H9 (cell line): ENCODE data around the gene FRS3. TPM values are rescaled to one million over a fixed set of nuclear protein-coding genes. Genes with fewer than 3 reads are reported as not detected.

ENCODE experiments used
- DNase-seq: peaks from one replicate; pipeline ENCODE4 v3.0.0-alpha.2; 2017
- H2AFZ ChIP-seq: one replicate; pipeline ENCODE4 v1.6.1; 2013; ENCODE audit warnings: mild to moderate bottlenecking, low read length, control low read depth, moderate library complexity
- H2AK5ac ChIP-seq: 2 replicates; pipeline ENCODE4 v1.6.1; 2013; ENCODE audit warnings: low read length, control low read depth, mixed read lengths; ENCODE audit not compliant: insufficient read length
- H2BK120ac ChIP-seq: one replicate; pipeline ENCODE4 v1.6.1; 2013; ENCODE audit warnings: low read depth, mild to moderate bottlenecking, low read length, control low read depth, inconsistent platforms; ENCODE audit not compliant: poor library complexity, severe bottlenecking
- H2BK12ac ChIP-seq: 2 replicates; pipeline ENCODE4 v1.6.1; 2013; ENCODE audit warnings: low read length, control low read depth, mixed read lengths, low read depth; ENCODE audit not compliant: insufficient read length
- H2BK15ac ChIP-seq: 2 replicates; pipeline ENCODE4 v1.6.1; 2013; ENCODE audit warnings: low read depth, low read length, control low read depth
- H2BK20ac ChIP-seq: one replicate; pipeline ENCODE4 v1.6.1; 2013; ENCODE audit warnings: low read depth, mild to moderate bottlenecking, low read length, control low read depth, inconsistent platforms; ENCODE audit not compliant: poor library complexity, severe bottlenecking
- H2BK5ac ChIP-seq: 2 replicates; pipeline ENCODE4 v1.6.1; 2013; ENCODE audit warnings: low read length, control low read depth, mixed read lengths; ENCODE audit not compliant: insufficient read length
- H3K14ac ChIP-seq: 2 replicates; pipeline ENCODE4 v1.6.1; 2013; ENCODE audit warnings: low read length, control low read depth; ENCODE audit not compliant: insufficient read depth
- H3K18ac ChIP-seq: 2 replicates; pipeline ENCODE4 v1.6.1; 2013; ENCODE audit warnings: low read depth, mild to moderate bottlenecking, mixed read lengths, low read length, control low read depth; ENCODE audit not compliant: insufficient read length
- H3K23ac ChIP-seq: 2 replicates; pipeline ENCODE4 v1.6.1; 2013; ENCODE audit warnings: low read length, control low read depth, mixed read lengths, low read depth; ENCODE audit not compliant: insufficient read length
- H3K23me2 ChIP-seq: 2 replicates; pipeline ENCODE4 v1.6.1; 2013; ENCODE audit warnings: low read depth, mild to moderate bottlenecking, mixed read lengths, low read length, control low read depth; ENCODE audit not compliant: insufficient read length, poor library complexity, severe bottlenecking
- H3K27ac ChIP-seq: 2 replicates; pipeline ENCODE4 v1.5.1; 2013; ENCODE audit warnings: low read length, control low read depth, mixed read lengths, low read depth; ENCODE audit not compliant: insufficient read length
- H3K27me3 ChIP-seq: 2 replicates; pipeline ENCODE4 v1.6.1; 2013; ENCODE audit warnings: low read length, control low read depth, inconsistent platforms; ENCODE audit not compliant: insufficient read depth
- H3K4ac ChIP-seq: 2 replicates; pipeline ENCODE4 v1.6.1; 2013; ENCODE audit warnings: low read depth, mild to moderate bottlenecking, control low read depth, inconsistent platforms, low read length, moderate library complexity
- H3K4me1 ChIP-seq: 2 replicates; pipeline ENCODE4 v1.6.1; 2013; ENCODE audit warnings: low read length, control low read depth, inconsistent platforms; ENCODE audit not compliant: insufficient read depth
- H3K4me2 ChIP-seq: 2 replicates; pipeline ENCODE4 v1.6.1; 2013; ENCODE audit warnings: low read length, control low read depth, mixed read lengths; ENCODE audit not compliant: insufficient read length, insufficient read depth
- H3K56ac ChIP-seq: 2 replicates; pipeline ENCODE4 v1.6.1; 2013; ENCODE audit warnings: low read depth, mild to moderate bottlenecking, mixed read lengths, low read length, control low read depth; ENCODE audit not compliant: insufficient read length
- H3K79me1 ChIP-seq: 2 replicates; pipeline ENCODE4 v1.6.1; 2013; ENCODE audit warnings: low read depth, mild to moderate bottlenecking, moderate library complexity, low read length, control low read depth, inconsistent platforms; ENCODE audit not compliant: insufficient read depth, poor library complexity, severe bottlenecking
- H3K79me2 ChIP-seq: 2 replicates; pipeline ENCODE4 v1.6.1; 2013; ENCODE audit warnings: low read length, control low read depth, inconsistent platforms; ENCODE audit not compliant: insufficient read depth
- H3K9ac ChIP-seq: 2 replicates; pipeline ENCODE4 v1.6.1; 2013; ENCODE audit warnings: low read length, control low read depth, mixed read lengths; ENCODE audit not compliant: insufficient read length; ENCODE audit errors: extremely low read depth
- H3K9me3 ChIP-seq: one replicate; pipeline ENCODE4 v1.6.1; 2013; ENCODE audit warnings: low read depth, low read length, inconsistent platforms; ENCODE audit not compliant: control insufficient read depth
- H3T11ph ChIP-seq: one replicate; pipeline ENCODE4 v1.6.1; 2013; ENCODE audit warnings: mild to moderate bottlenecking, low read length, control low read depth, inconsistent platforms
- H4K20me1 ChIP-seq: one replicate; pipeline ENCODE4 v1.6.1; 2013; ENCODE audit not compliant: control insufficient read depth, insufficient read length, insufficient read depth
- H4K5ac ChIP-seq: 2 replicates; pipeline ENCODE4 v1.6.1; 2013; ENCODE audit warnings: low read depth, mild to moderate bottlenecking, mixed read lengths, low read length, control low read depth; ENCODE audit not compliant: insufficient read length
- H4K8ac ChIP-seq: replicated peaks from 2 replicates; pipeline ENCODE4 v1.6.1; 2013; ENCODE audit warnings: low read length, control low read depth, mixed read lengths, low read depth; ENCODE audit not compliant: insufficient read length
- H4K91ac ChIP-seq: 2 replicates; pipeline ENCODE4 v1.6.1; 2013; ENCODE audit warnings: low read depth, mild to moderate bottlenecking, moderate library complexity, mixed read lengths, low read length, control low read depth; ENCODE audit not compliant: insufficient read length
- H3K27ac Mint-ChIP-seq, 3 experiments: 2 replicates in 2 of 3; 3 replicates in 1 of 3; pipeline ENCODE4 v1.8.0; 2020 to 2021; ENCODE audit warnings: mixed read lengths in 3 of 3, mild to moderate bottlenecking in 1 of 3, moderate library complexity in 1 of 3
- H3K27me3 Mint-ChIP-seq: 2 replicates; pipeline ENCODE4 v1.8.0; 2021; ENCODE audit warnings: low read depth, mild to moderate bottlenecking, moderate library complexity, mixed read lengths
- H3K36me3 Mint-ChIP-seq, 3 experiments: 2 replicates in 2 of 3; 3 replicates in 1 of 3; pipeline ENCODE4 v1.8.0; 2020 to 2021; ENCODE audit warnings: low read depth in 3 of 3, mixed read lengths in 3 of 3; ENCODE audit not compliant: insufficient read depth in 1 of 3
- H3K4me1 Mint-ChIP-seq, 2 experiments: 2 replicates each; pipeline ENCODE4 v1.8.0; 2020; ENCODE audit warnings: mixed read lengths in 2 of 2
- H3K4me3 Mint-ChIP-seq, 2 experiments: 2 replicates in 1 of 2; 3 replicates in 1 of 2; pipeline ENCODE4 v1.8.0; 2020 to 2021; ENCODE audit warnings: mild to moderate bottlenecking in 2 of 2, mixed read lengths in 2 of 2, moderate library complexity in 1 of 2
- H3K9me3 Mint-ChIP-seq, 2 experiments: 2 replicates in 1 of 2; 3 replicates in 1 of 2; pipeline ENCODE4 v1.8.0; 2020; ENCODE audit warnings: mild to moderate bottlenecking in 2 of 2, mixed read lengths in 2 of 2, moderate library complexity in 1 of 2
- CTCF ChIP-seq: fragments of 200-600 bp; sonication (generic); conservative IDR thresholded peaks from 3 replicates; pipeline ENCODE4 v1.8.0; 2021; ENCODE audit warnings: antibody characterized with exemption, mild to moderate bottlenecking
- WGBS: extraction: QIAGEN DNeasy Blood & Tissue Kit; methylation state at CpG from one replicate; pipeline ENCODE4 v1.1.7; 2013; ENCODE audit warnings: missing lambda C conversion rate, low lambda C conversion rate, mixed read lengths; ENCODE audit not compliant: insufficient read length; ENCODE audit errors: extremely low coverage; 5-methylcytosine and 5-hydroxymethylcytosine counted together
- total RNA-seq: library from RNA; stranded (reverse); gene quantifications from 2 replicates; pipeline ENCODE4 v1.2.1, GENCODE V29; 2021

The FRS3 gene
- total RNA-seq, 1 experiment from 2014 or later, result 4.8 TPM

GRCh38 chr6:41769376-41769775 lies 10.3 kb downstream of the FRS3 start:
- Mint-ChIP-seq H3K27me3 (no peaks in the 10 kb centered on the region; the same call in 1 of the 2 replicates), H3K36me3 (peaks cover 12 to 28% (median 26%) of the 10 kb centered on the region in 3 experiments; a peak in 6 of 7 replicates), H3K4me3 (no peak overlapping the region), H3K27ac (no peak overlapping the region), H3K9me3 (no peaks in the 10 kb centered on the region), H3K4me1 (peaks cover 5 to 19% of the 10 kb centered on the region in 2 experiments; a peak in 3 of 4 replicates)
- no peak for TF ChIP-seq CTCF
- no peak overlapping the region for H3K4me2 ChIP-seq
- H4K5ac ChIP-seq, result no peak overlapping the region
- H3T11ph ChIP-seq, result no peak overlapping the region
- H3K56ac ChIP-seq, result no peak overlapping the region
- H3K4me1 ChIP-seq, result no peaks in the 10 kb centered on the region
- H2AFZ ChIP-seq, result no peak overlapping the region
- H2BK20ac ChIP-seq, result no peak overlapping the region
- H3K23me2 ChIP-seq, result no peaks in the 10 kb centered on the region
- H2BK12ac ChIP-seq, result no peak overlapping the region
- no peaks in the 10 kb centered on the region for H3K79me1 ChIP-seq
- no peaks in the 10 kb centered on the region for H3K79me2 ChIP-seq
- H2BK5ac ChIP-seq, result no peak overlapping the region
- H4K8ac ChIP-seq, result no peak overlapping the region
- H3K9me3 ChIP-seq, result no peaks in the 10 kb centered on the region
- no peak overlapping the region for H3K14ac ChIP-seq
- H2BK120ac ChIP-seq, result no peak overlapping the region
- no peak overlapping the region for H3K27ac ChIP-seq
- H3K23ac ChIP-seq, result no peak overlapping the region
- H2AK5ac ChIP-seq, result no peak overlapping the region
- H4K91ac ChIP-seq, result no peak overlapping the region
- no peak overlapping the region for H2BK15ac ChIP-seq
- WGBS, result no CpG with 5 or more reads among the region's 8 CpGs
- no peak for DNase-seq
- H4K20me1 ChIP-seq, result no peaks in the 10 kb centered on the region
- H3K27me3 ChIP-seq, result no peaks in the 10 kb centered on the region
- H3K18ac ChIP-seq, result no peak overlapping the region
- no peak overlapping the region for H3K4ac ChIP-seq
- no peak overlapping the region for H3K9ac ChIP-seq
